IMR-90 (cell line): ENCODE data around the gene SRP54. TPM values are rescaled to one million over a fixed set of nuclear protein-coding genes. Genes with fewer than 3 reads are reported as not detected.

Source experiments
- ATAC-seq: fragments of 200-7000 bp; cut with Tn5 transposase; 2 replicates; pipeline ENCODE4 v1.9.1; 2020; ENCODE audit warnings: low read depth, mild to moderate bottlenecking, moderate library complexity
- BruUV-seq: library from RNA; stranded (reverse); fragments of 400-500 nt; replicated peaks from 2 replicates; lab custom pipeline; 2021; lab: Mats Ljungman, UMichigan
- CTCF ChIA-PET: fragments of 300-600 bp; formaldehyde crosslinking; extraction: SDS; loops from one replicate; lab custom pipeline; 2021; ENCODE audit warnings: antibody characterized with exemption; lab: Yijun Ruan, JAX
- POLR2A ChIA-PET: fragments of 300-600 bp; sonication (Branson Sonifier 250); formaldehyde crosslinking; loops from one replicate; lab custom pipeline; 2022; ENCODE audit warnings: antibody characterized with exemption; ENCODE audit not compliant: unreplicated experiment; lab: Charles Lee
- DNase-seq: peaks from one replicate; pipeline ENCODE4 v3.0.0; 2013
- H2AFZ ChIP-seq: replicated peaks from 2 replicates; pipeline ENCODE3; 2013; ENCODE audit warnings: low read length, mild to moderate bottlenecking; ENCODE audit not compliant: poor library complexity
- H2AK5ac ChIP-seq: 2 replicates; pipeline ENCODE4 v1.6.1; 2013; ENCODE audit warnings: low read depth, low read length, inconsistent platforms
- H2AK9ac ChIP-seq: replicated peaks from 2 replicates; pipeline ENCODE3; 2013; ENCODE audit warnings: mild to moderate bottlenecking, low read depth, low read length, moderate library complexity; ENCODE audit not compliant: poor library complexity
- H2BK120ac ChIP-seq: 2 replicates; pipeline ENCODE4 v1.6.1; 2013; ENCODE audit warnings: low read depth, low read length, inconsistent platforms
- H2BK15ac ChIP-seq: 3 replicates; pipeline ENCODE4 v1.6.1; 2013; ENCODE audit warnings: low read depth, low read length, inconsistent platforms
- H2BK20ac ChIP-seq: 2 replicates; pipeline ENCODE4 v1.6.1; 2013; ENCODE audit warnings: low read depth, mild to moderate bottlenecking, inconsistent platforms, low read length, moderate library complexity
- H2BK5ac ChIP-seq: 2 replicates; pipeline ENCODE4 v1.6.1; 2013; ENCODE audit warnings: mild to moderate bottlenecking, low read depth, low read length, inconsistent platforms; ENCODE audit not compliant: poor library complexity, severe bottlenecking
- H3K14ac ChIP-seq: replicated peaks from 2 replicates; pipeline ENCODE4 v1.6.1; 2013; ENCODE audit warnings: low read depth, low read length, inconsistent platforms
- H3K18ac ChIP-seq: 2 replicates; pipeline ENCODE4 v1.6.1; 2013; ENCODE audit warnings: low read depth, low read length, control low read depth
- H3K23ac ChIP-seq: 2 replicates; pipeline ENCODE4 v1.6.1; 2013; ENCODE audit warnings: low read depth, low read length, inconsistent platforms
- H3K27ac ChIP-seq: 2 replicates; pipeline ENCODE4 v1.5.1; 2013; ENCODE audit warnings: mild to moderate bottlenecking, control low read depth, low read length; ENCODE audit not compliant: insufficient read depth
- H3K27me3 ChIP-seq: 2 replicates; pipeline ENCODE4 v1.6.1; 2013; ENCODE audit warnings: low read length; ENCODE audit not compliant: control insufficient read depth, insufficient read depth
- H3K36me3 ChIP-seq: 2 replicates; pipeline ENCODE4 v1.6.1; 2013; ENCODE audit warnings: low read length, mixed read lengths; ENCODE audit not compliant: control insufficient read depth, insufficient read depth
- H3K4ac ChIP-seq: 2 replicates; pipeline ENCODE4 v1.6.1; 2013; ENCODE audit warnings: low read depth, low read length, inconsistent platforms
- H3K4me1 ChIP-seq: 2 replicates; pipeline ENCODE4 v1.6.1; 2013; ENCODE audit warnings: low read length, mixed read lengths; ENCODE audit not compliant: control insufficient read depth, insufficient read depth
- H3K4me2 ChIP-seq: 2 replicates; pipeline ENCODE4 v1.6.1; 2013; ENCODE audit warnings: low read depth, mild to moderate bottlenecking, control low read depth, low read length, moderate library complexity
- H3K4me3 ChIP-seq: 2 replicates; pipeline ENCODE4 v1.5.1; 2013; ENCODE audit warnings: low read depth, mild to moderate bottlenecking, control low read depth, low read length, moderate library complexity; ENCODE audit not compliant: insufficient read depth
- H3K56ac ChIP-seq: 2 replicates; pipeline ENCODE4 v1.6.1; 2013; ENCODE audit warnings: low read length, inconsistent platforms; ENCODE audit not compliant: insufficient read depth; ENCODE audit errors: extremely low read depth
- H3K79me1 ChIP-seq, 2 experiments: 2 replicates each; pipeline ENCODE4 v1.6.1; 2013; ENCODE audit warnings: low read length in 2 of 2, inconsistent platforms in 1 of 2, low read depth in 1 of 2
- H3K9ac ChIP-seq: 2 replicates; pipeline ENCODE4 v1.6.1; 2013; ENCODE audit warnings: low read depth, low read length, control low read depth
- H3K9me1 ChIP-seq: 2 replicates; pipeline ENCODE4 v1.6.1; 2013; ENCODE audit warnings: low read length, inconsistent platforms; ENCODE audit not compliant: insufficient read depth
- H3K9me3 ChIP-seq: 2 replicates; pipeline ENCODE4 v1.6.1; 2013; ENCODE audit warnings: low read length; ENCODE audit not compliant: control insufficient read depth, insufficient read depth
- H4K20me1 ChIP-seq: 2 replicates; pipeline ENCODE4 v1.6.1; 2013; ENCODE audit warnings: low read length, inconsistent platforms; ENCODE audit not compliant: insufficient read depth
- H4K5ac ChIP-seq: 2 replicates; pipeline ENCODE4 v1.6.1; 2013; ENCODE audit warnings: mild to moderate bottlenecking, low read depth, low read length, control low read depth
- H4K8ac ChIP-seq, 2 experiments: 2 replicates each; pipeline ENCODE4 v1.6.1; 2013; ENCODE audit warnings: low read depth in 2 of 2, low read length in 2 of 2, control low read depth in 1 of 2, inconsistent platforms in 1 of 2
- H4K91ac ChIP-seq: 2 replicates; pipeline ENCODE4 v1.6.1; 2013; ENCODE audit warnings: low read depth, low read length, inconsistent platforms; ENCODE audit not compliant: insufficient read depth
- CHD1 ChIP-seq: IDR thresholded peaks from 2 replicates; pipeline ENCODE4 v1.6.1; 2012; ENCODE audit warnings: low read depth, low read length, improper control_type of control experiment
- FOS ChIP-seq: fragments of 150-350 bp; IDR thresholded peaks from 2 replicates; pipeline ENCODE4 v1.6.1; 2016; ENCODE audit warnings: low read depth, low read length
- MAFK ChIP-seq: IDR thresholded peaks from 2 replicates; pipeline ENCODE4 v1.6.1; 2012; ENCODE audit warnings: low read depth, low read length, improper control_type of control experiment
- MXI1 ChIP-seq: IDR thresholded peaks from 2 replicates; pipeline ENCODE4 v1.6.1; 2012; ENCODE audit warnings: low read depth, mild to moderate bottlenecking, low read length, moderate library complexity, borderline replicate concordance
- NFE2L2 ChIP-seq: fragments of 150-350 bp; IDR thresholded peaks from 2 replicates; pipeline ENCODE4 v1.6.1; 2016; ENCODE audit warnings: low read depth, mild to moderate bottlenecking, low read length
- POLR2A ChIP-seq: IDR thresholded peaks from 2 replicates; pipeline ENCODE4 v1.6.1; 2012; ENCODE audit warnings: mild to moderate bottlenecking, low read depth, low read length
- RAD21 ChIP-seq: IDR thresholded peaks from 2 replicates; pipeline ENCODE4 v1.6.1; 2012; ENCODE audit warnings: low read length, improper control_type of control experiment
- RCOR1 ChIP-seq: IDR thresholded peaks from 2 replicates; pipeline ENCODE4 v1.6.1; 2012; ENCODE audit warnings: mild to moderate bottlenecking, low read length, improper control_type of control experiment; ENCODE audit not compliant: insufficient replicate concordance
- RFX5 ChIP-seq: IDR thresholded peaks from 2 replicates; pipeline ENCODE4 v1.8.0; 2012; ENCODE audit warnings: low read depth, mild to moderate bottlenecking, low read length, moderate library complexity
- SMC3 ChIP-seq: fragments of 150-350 bp; IDR thresholded peaks from 2 replicates; pipeline ENCODE4 v1.6.1; 2016; ENCODE audit warnings: low read depth, mild to moderate bottlenecking, antibody characterized with exemption, low read length, moderate library complexity
- WGBS, 2 experiments: methylation state at CpG; one replicate each; pipeline versions ENCODE4 v1.1.5 to v1.1.7; 2013; ENCODE audit warnings: missing lambda C conversion rate in 2 of 2; ENCODE audit not compliant: insufficient read length in 1 of 2; ENCODE audit errors: extremely low coverage in 2 of 2; 5-methylcytosine and 5-hydroxymethylcytosine counted together
- dilution Hi-C: fragments of 300-500 bp; cut with HindIII; formaldehyde crosslinking; loops from one replicate; pipeline ENCODE4 v1.14.3; 2018; ENCODE audit warnings: low sequenced_read_pairs; ENCODE audit not compliant: unreplicated experiment
- in situ Hi-C: fragments of 300-500 bp; cut with MboI; formaldehyde crosslinking; loops from 3 replicates; pipeline ENCODE4 v1.14.3; 2019; ENCODE audit warnings: low sequenced_read_pairs, inconsistent platforms, mixed read lengths
- intact Hi-C: fragments of 100-400 bp; cut with micrococcal nuclease; formaldehyde crosslinking; loops from 2 replicates; pipeline ENCODE4 v1.10.0; 2022
- polyA plus RNA-seq, 3 experiments: library from polyadenylated mRNA; depleted of rRNA; stranded (reverse); fragments of >200 nt; gene quantifications; 2 replicates each; pipeline ENCODE4 v1.2.3, GENCODE V29; 2012; ENCODE audit warnings: low replicate concordance in 1 of 3
- total RNA-seq: library from RNA; depleted of rRNA; stranded (reverse); fragments of >200 nt; gene quantifications from 2 replicates; pipeline ENCODE4 v1.2.3, GENCODE V29; 2012
- TF ChIP-seq, protein P1 (sequence below): conservative IDR thresholded peaks from 2 replicates; pipeline ENCODE4 v1.5.1; 2012; ENCODE audit warnings: mild to moderate bottlenecking, low read depth, low read length, improper control_type of control experiment

Gene SRP54
- total and polyA plus RNA-seq, 2 of the 4 experiments (the other 2 are of a cell fraction), result 56.2 to 63.3 TPM

DNA sequence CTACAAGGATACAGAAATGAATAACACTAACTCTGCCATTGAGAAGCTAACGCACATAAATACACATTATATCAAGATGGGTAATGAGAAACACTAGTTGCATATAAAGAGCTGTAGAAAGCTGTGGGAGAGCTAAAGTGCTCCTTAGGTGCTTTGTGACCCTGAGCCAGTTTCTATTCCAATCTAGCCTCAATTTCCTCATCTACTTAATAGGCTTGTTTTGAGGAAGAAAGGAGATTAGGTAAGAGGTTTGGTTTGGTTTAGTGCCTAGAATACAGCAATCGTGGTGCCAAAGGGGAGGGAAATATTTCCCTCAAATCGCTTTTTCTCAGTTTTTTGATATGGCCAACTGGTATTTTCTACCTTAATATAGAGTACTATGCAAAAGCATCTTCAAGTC, 994 bp downstream of the SRP54 start:
- H3K9ac ChIP-seq, result peak overlapping the region; percentile 89; the same call in 1 of the 2 replicates
- DNase-seq (no peak), ATAC-seq (no peak)
- H3K4me2 ChIP-seq, result peak overlapping the region; percentile 95
- peaks cover 4% of the 10 kb centered on the region for H3K4me1 ChIP-seq
- TF ChIP-seq CHD1 (no peak), NFE2L2 (no peak), RAD21 (no peak), FOS (no peak), MAFK (no peak), RCOR1 (no peak), MXI1 (no peak), RFX5 (no peak), SMC3 (no peak), POLR2A (no peak)
- TF ChIP-seq, protein P1, sequence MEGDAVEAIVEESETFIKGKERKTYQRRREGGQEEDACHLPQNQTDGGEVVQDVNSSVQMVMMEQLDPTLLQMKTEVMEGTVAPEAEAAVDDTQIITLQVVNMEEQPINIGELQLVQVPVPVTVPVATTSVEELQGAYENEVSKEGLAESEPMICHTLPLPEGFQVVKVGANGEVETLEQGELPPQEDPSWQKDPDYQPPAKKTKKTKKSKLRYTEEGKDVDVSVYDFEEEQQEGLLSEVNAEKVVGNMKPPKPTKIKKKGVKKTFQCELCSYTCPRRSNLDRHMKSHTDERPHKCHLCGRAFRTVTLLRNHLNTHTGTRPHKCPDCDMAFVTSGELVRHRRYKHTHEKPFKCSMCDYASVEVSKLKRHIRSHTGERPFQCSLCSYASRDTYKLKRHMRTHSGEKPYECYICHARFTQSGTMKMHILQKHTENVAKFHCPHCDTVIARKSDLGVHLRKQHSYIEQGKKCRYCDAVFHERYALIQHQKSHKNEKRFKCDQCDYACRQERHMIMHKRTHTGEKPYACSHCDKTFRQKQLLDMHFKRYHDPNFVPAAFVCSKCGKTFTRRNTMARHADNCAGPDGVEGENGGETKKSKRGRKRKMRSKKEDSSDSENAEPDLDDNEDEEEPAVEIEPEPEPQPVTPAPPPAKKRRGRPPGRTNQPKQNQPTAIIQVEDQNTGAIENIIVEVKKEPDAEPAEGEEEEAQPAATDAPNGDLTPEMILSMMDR, result no peak
- peaks cover 25% of the 10 kb centered on the region for H4K20me1 ChIP-seq
- H2BK20ac ChIP-seq, result no peak overlapping the region
- H3K4me3 ChIP-seq, result peak overlapping the region; percentile 58
- H2BK120ac ChIP-seq, result no peak overlapping the region
- peak overlapping the region; percentile 91; the same call in 1 of the 2 replicates for H3K23ac ChIP-seq
- BruUV-seq, result no TSS peak
- no peaks in the 10 kb centered on the region for H3K9me3 ChIP-seq
- no CpG with 5 or more reads among the region's 3 CpGs for WGBS, 2 experiments
- no peaks in the 10 kb centered on the region for H3K36me3 ChIP-seq
- H2BK15ac ChIP-seq, result no peak overlapping the region
- no peak overlapping the region for H3K18ac ChIP-seq
- no peak overlapping the region for H4K91ac ChIP-seq
- dilution Hi-C loops (no loop called here), in situ Hi-C loops (no loop called here), intact Hi-C loops (no loop called here)
- peaks cover 4% of the 10 kb centered on the region; the same call in 1 of the 2 replicates for H3K9me1 ChIP-seq
- no peak overlapping the region for H3K4ac ChIP-seq
- ChIA-PET CTCF (no interaction called here), POLR2A (no interaction called here)
- no peak overlapping the region for H3K27ac ChIP-seq
- peak overlapping the region; percentile 83; the same call in 1 of the 2 replicates for H3K14ac ChIP-seq
- H4K8ac ChIP-seq, result no peak overlapping the region
- H2AFZ ChIP-seq, result no peak overlapping the region
- H2AK9ac ChIP-seq, result no peak overlapping the region
- H3K79me1 ChIP-seq, result peaks cover 2 to 35% of the 10 kb centered on the region in 2 experiments; a peak in 2 of 4 replicates
- no peak overlapping the region for H2AK5ac ChIP-seq
- H3K56ac ChIP-seq, result no peak overlapping the region
- peak overlapping the region; percentile 78 for H2BK5ac ChIP-seq
- no peaks in the 10 kb centered on the region for H3K27me3 ChIP-seq
- H4K5ac ChIP-seq, result no peak overlapping the region
